HG02943 (cell line): Measurements from ENCODE around the gene TWNK.

ENCODE experiments used
- ATAC-seq: cut with Tn5 transposase; IDR thresholded peaks from one replicate; pipeline ENCODE4 v1.9.1; 2021; ENCODE audit warnings: mild to moderate bottlenecking, low read depth, moderate library complexity; ENCODE audit not compliant: unreplicated experiment

Gene TWNK

GRCh38 chr10:100986952-100987684, at the start of gene TWNK, which contains the start of gene MRPL43:
TWNK (plus strand) TSS chr10:100987543; CDS start chr10:100988211, 668 bp downstream.
MRPL43 (minus strand) TSS chr10:100987497; CDS start chr10:100987443, 54 bp downstream.
- peak; percentile 80 for ATAC-seq

GRCh38 chr10:100939763-100940344, 47.5 kb upstream of the TWNK start:
- ATAC-seq = no peak

GRCh38 chr10:100942229-100942628, 45.1 kb upstream of the TWNK start:
- ATAC-seq = no peak

DNA sequence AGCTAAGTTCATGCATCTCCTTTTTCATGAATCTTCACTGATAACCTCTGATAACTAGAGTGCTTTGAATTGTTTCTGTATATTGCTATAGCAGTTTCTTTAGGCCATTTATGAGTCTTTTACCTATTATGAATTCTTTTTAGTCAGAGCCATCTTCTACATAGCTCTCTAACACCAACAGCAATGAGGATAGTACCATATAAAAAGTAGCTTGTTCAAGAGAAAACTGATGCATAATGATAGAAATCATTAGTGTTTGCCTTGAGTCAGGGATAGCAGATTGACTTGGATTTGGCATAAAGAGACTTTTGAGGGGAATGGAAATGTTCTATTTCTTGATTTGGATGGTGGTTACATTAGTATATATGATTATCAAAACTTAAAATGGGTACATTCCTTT, 43.8 kb upstream of the TWNK start:
- no peak for ATAC-seq

- ATAC-seq = no peak
Measured at GRCh38 chr10:100945754-100946153, 41.6 kb upstream of the TWNK start.

- no peak for ATAC-seq
Measured at GRCh38 chr10:100948916-100949315, 38.4 kb upstream of the TWNK start.

- no peak for ATAC-seq
Measured at GRCh38 chr10:100960251-100960650, 27.1 kb upstream of the TWNK start.

DNA sequence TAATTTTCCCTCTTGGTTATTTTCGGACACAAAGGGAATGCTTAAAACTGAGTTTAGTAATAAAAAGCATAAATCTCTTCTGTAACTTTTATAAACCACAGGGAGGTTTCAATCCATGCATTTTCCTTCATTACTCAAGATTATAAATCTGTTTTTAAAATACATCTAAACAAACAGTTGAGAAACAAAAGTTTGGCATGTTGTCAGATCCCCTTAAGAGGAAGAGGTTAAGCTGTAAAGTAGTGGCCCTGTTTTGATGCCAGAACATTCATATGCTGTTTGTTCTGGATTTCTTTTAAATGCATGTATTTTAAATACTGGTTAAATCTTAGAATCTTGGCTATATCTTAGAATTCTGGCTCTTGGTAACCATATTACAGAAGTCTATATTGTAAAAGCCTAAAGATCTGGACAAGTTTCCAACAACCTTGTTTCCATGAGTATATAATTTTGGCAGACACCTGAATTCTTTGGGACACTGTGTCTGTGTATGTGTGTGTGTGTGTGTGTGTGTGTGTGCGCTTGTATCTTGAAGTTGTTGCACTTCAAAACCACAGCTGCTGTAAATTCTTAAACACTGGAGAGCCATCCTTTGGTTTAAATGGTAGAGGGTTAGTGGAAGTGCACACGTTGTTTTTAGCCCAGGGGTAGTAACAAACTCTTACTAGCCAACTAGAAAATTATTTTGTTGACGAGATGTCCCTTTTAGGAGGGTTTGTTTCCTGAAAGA, 24.8 kb upstream of the TWNK start:
- ATAC-seq = no peak

DNA sequence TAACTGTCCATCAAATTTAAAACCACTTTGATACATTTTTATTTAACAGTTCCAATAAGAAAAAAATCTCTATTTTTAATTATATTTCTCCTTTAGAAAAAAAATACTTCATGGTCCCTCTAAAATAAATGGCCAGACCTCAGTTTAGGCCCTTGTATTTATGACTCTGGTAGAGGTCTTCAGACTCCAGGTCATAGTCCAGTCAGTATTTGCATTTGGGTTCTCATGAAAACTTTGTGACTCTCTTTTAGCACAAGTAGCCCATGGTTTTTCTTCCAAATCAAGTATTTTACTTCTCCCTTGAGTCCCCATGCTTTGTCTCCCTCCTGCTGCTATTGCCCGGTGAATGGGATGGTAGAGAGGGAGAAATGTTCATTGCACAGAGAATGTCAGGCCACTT, 23.5 kb upstream of the TWNK start:
- no peak for ATAC-seq

- ATAC-seq = no peak
Measured at GRCh38 chr10:100965820-100966219, 21.5 kb upstream of the TWNK start.

DNA sequence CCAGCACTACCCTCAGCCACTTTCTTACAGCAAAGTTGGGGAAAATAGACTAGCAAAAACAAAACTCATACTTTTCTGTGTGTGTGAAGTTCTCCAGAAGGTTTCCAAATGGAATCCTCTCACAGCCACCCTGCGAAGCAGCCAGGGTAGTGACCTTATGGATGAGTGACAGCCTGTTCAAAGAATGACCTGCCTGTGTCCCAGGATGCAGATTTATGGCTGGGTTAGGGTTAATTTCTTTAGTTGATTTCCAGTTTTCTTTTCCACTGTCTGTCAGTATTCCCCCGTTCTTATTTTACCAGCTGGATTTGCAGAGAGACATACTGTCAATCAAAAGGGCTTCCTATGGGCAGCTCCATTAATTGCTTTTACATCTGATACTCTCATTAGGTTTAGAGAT, 20.5 kb upstream of the TWNK start:
- ATAC-seq = no peak

DNA sequence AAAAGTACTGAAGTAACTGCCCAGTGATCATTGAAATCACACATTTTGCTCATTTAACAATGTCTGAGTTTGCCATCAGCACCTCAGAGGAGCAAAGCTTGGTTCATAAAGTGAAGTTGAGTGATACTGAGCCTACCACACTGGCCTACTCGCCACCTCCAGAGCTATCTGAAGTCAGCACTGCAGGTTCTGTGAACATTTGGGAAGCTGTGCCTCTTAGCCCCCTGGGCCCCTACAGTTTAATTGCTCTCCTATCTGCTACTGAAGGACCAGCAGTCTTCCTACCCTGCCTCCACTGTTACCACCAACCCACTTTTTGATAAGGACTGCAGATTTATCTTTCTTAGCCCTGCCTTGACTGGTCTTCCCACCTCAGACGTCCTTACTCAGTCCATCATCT, 20.0 kb upstream of the TWNK start:
- ATAC-seq = no peak

- ATAC-seq = no peak
Measured at GRCh38 chr10:100968062-100968736, 19.1 kb upstream of the TWNK start.

DNA sequence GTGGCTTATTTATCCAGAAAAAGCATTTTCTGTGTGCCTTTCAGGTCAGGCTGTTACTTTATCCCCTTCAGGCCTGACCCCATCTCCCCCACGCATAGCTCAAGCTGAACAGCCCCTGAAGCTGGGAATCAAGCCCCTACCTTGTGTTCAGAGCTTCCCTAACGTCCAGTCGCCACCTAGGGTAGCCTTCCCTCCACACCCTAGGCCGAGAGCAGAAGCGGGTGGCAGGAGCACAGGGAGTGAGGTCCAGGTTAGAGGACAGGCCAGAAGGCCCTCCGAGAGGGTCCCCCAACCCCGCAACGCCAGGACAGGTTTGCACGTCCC, 18.5 kb upstream of the TWNK start:
- ATAC-seq = no peak

DNA sequence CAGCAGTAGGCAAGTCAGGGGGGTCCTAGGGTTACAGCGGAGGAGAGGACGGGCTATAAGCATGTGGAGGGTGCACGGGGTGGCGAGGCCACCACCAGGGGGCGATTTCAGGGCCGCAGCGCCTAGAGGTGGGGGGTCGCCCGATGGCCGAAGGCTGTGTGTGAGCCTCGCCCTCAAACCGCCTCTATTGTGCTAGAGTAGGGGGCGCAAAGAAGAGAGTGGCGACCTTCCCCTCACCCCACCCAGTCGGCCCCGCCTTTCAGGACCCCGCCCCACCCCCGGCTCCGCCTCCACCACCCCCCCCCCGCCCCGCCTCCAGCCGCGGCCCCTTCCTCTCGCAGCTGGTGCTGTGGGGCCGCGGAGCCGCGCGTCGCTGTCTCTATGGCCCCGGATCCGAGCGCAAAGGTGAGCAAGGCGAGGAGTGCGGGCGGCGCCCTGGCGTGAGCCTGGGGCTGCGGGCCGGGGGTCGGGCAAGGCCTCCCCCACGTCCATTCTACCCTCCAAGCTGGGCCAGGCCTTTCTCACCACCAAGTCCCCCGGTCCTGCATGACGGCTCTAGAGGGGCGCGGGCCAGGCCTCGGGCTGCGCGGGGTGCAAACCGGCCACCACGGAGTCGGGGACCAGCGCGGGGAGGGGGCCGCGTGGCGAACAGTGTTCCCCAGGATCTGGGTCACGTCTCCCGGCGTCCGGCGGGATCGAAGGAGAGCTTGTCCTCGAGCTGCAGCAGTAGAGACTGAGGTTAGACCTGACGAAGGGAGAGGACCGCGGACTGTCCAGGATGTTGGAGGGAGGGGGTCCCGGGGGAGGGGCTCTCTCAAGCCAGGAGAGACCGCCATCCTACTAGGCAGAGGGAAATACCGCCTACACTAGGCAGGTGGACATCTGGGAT, 17.9 kb upstream of the TWNK start, which contains the start of gene SEMA4G:
Gene SEMA4G (plus strand): TSS at position 318 of the 889 bp plus-strand sequence. CDS start 3,409 bp downstream, outside the sequence.
- no peak for ATAC-seq

- ATAC-seq = no peak
Measured at GRCh38 chr10:100970076-100970913, 17.0 kb upstream of the TWNK start.

- no peak for ATAC-seq
Measured at GRCh38 chr10:100970914-100971811, 16.2 kb upstream of the TWNK start.
